Pancreas (tissue), 10 donors: ENCODE results near the gene PNRC2. TPM values are rescaled to one million over a fixed set of nuclear protein-coding genes. Genes with fewer than 3 reads are reported as not detected.
A peak's percentile ranks its signal among the peaks of the same experiment; 100 is the strongest.

Experiments used
- ATAC-seq, 4 donors: fragments of 200-7000 bp; cut with Tn5 transposase; one replicate each; pipeline versions ENCODE4 v1.8.0 to v1.9.1; 2020; ENCODE audit warnings: mild to moderate bottlenecking in 4 of 4, moderate library complexity in 4 of 4
- DNase-seq, 6 donors: peaks; one replicate each; pipeline ENCODE4 v3.0.0-alpha.2; 2020
- FAIRE-seq: peaks from 2 replicates; lab custom pipeline; 2012; peaks lifted over from hg19 to GRCh38; lab: Jason Lieb, UNC
- H3K27ac ChIP-seq, 4 donors: fragments of 200-600 bp; sonication (generic); 1 replicate in 3 of 4; 2 replicates in 1 of 4; pipeline versions ENCODE4 v1.5.0 to v1.8.0; 2020
- H3K27me3 ChIP-seq, 4 donors: fragments of 200-600 bp; one replicate each; pipeline ENCODE4 v1.8.0; 2021
- H3K36me3 ChIP-seq, 3 donors: fragments of 200-600 bp; sonication (generic) in 1 of 3; one replicate each; pipeline versions ENCODE4 v1.5.0 to v1.8.0; 2020 to 2021
- H3K4me1 ChIP-seq, 3 donors: fragments of 200-600 bp; one replicate each; pipeline ENCODE4 v1.8.0; 2021
- H3K4me3 ChIP-seq, 4 donors: fragments of 200-600 bp; sonication (generic) in 2 of 4; one replicate each; pipeline versions ENCODE4 v1.5.0 to v1.8.0; 2020 to 2021
- H3K9me3 ChIP-seq, 4 donors: fragments of 200-600 bp; one replicate each; pipeline ENCODE4 v1.8.0; 2021
- WGBS, 2 donors: extraction: QIAGEN DNeasy Blood & Tissue Kit; methylation state at CpG; one replicate each; pipeline ENCODE4 v1.1.7; 2013; 5-methylcytosine and 5-hydroxymethylcytosine counted together
- intact Hi-C, 3 donors: fragments of 100-400 bp; cut with DNase I; formaldehyde crosslinking; loops; one replicate each; pipeline versions ENCODE4 v1.11.1 to v1.14.2; 2022
- polyA plus RNA-seq, 2 donors: library from polyadenylated mRNA; stranded (reverse); fragments of 200-250 nt; gene quantifications; one replicate each; pipeline ENCODE4 v1.2.3, GENCODE V29; 2013
- total RNA-seq, 6 donors: library from RNA; stranded (reverse); fragmentation: NEBNext Ultra II Directional in 4 of 6; extraction: Animal tissue kit (Norgen Biotek cat#: 25700) in 4 of 6; gene quantifications; one replicate each; pipeline versions ENCODE4 v1.2.1 to v1.2.4, GENCODE V29; 2021 to 2023
- TF ChIP-seq, protein P1 (sequence below), 4 donors: fragments of 200-600 bp; sonication (generic) in 3 of 4; IDR thresholded peaks; one replicate each; pipeline versions ENCODE4 v1.5.0 to v1.8.0; 2021; ENCODE audit warnings: antibody characterized with exemption in 4 of 4
- donor health status: healthy with polysubstance abuse.
- donor health status: DM: no; HTN: no; CAD: no; lungs with moderate emphysema.
- donor health status: DM: no; HTN: no; CAD: no.
- donor health status: control.
- donor health status: control.
- donor health status: Bipolar disorder and iron deficiency.
- donor health status: DM: yes; HTN: yes; CAD: no.
- donor health status: DM: no; HTN: no; CAD: no.
- donor health status: DM: no; HTN: no; CAD: no.
- donor health status: DM: yes; HTN: yes; CAD: no.

PNRC2 gene
- total and polyA plus RNA-seq, 8 donors: 24.3 to 57.4 (median 38.3) TPM

GRCh38 chr1:23913212-23913880, 46.3 kb upstream of the PNRC2 start, which contains the start of gene CNR2:
Gene CNR2, minus strand, starts transcription at chr1:23913362. Its CDS starts 37,745 bp downstream, at chr1:23875617.
- FAIRE-seq: no peak
- intact Hi-C loops: loop anchor here in 1 of 3 donors (10.0 kb wide), 1 partner anchor 139 kb away; the partner anchor contains the start of gene PITHD1

GRCh38 chr1:23914921-23915320, 44.7 kb upstream of the PNRC2 start:
- TF ChIP-seq, protein P1, sequence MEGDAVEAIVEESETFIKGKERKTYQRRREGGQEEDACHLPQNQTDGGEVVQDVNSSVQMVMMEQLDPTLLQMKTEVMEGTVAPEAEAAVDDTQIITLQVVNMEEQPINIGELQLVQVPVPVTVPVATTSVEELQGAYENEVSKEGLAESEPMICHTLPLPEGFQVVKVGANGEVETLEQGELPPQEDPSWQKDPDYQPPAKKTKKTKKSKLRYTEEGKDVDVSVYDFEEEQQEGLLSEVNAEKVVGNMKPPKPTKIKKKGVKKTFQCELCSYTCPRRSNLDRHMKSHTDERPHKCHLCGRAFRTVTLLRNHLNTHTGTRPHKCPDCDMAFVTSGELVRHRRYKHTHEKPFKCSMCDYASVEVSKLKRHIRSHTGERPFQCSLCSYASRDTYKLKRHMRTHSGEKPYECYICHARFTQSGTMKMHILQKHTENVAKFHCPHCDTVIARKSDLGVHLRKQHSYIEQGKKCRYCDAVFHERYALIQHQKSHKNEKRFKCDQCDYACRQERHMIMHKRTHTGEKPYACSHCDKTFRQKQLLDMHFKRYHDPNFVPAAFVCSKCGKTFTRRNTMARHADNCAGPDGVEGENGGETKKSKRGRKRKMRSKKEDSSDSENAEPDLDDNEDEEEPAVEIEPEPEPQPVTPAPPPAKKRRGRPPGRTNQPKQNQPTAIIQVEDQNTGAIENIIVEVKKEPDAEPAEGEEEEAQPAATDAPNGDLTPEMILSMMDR (IDR thresholded peaks at IDR 0.05): no peak
- intact Hi-C loops: loop anchor here in 1 of 3 donors (10.0 kb wide), 1 partner anchor 140 kb away; the partner anchor contains the start of gene PITHD1
- FAIRE-seq (no peak), ATAC-seq (no peak), DNase-seq (no peak)
- 91 to 93% methylated on average over 4 of the region's 4 CpGs for WGBS, 2 donors
- Histone ChIP-seq H3K27me3 (no peaks in the 10 kb centered on the region), H3K4me1 (peaks cover 0 to 3% (median 0%) of the 10 kb centered on the region in 3 donors), H3K27ac (no peak overlapping the region), H3K36me3 (no peaks in the 10 kb centered on the region), H3K9me3 (no peaks in the 10 kb centered on the region), H3K4me3 (no peak overlapping the region)

More at GRCh38 chr1:23913212-23913880, 46.3 kb upstream of the PNRC2 start, which contains the start of gene CNR2:
- ATAC-seq (no peak), DNase-seq (no peak)
- no peaks in the 10 kb centered on the region for H3K27me3 ChIP-seq
- H3K36me3 ChIP-seq: no peaks in the 10 kb centered on the region
- no peak within 1 kb of the TSS for H3K27ac ChIP-seq
- 58 to 70% methylated on average over 7 of the region's 7 CpGs for WGBS, 2 donors
- H3K4me1 ChIP-seq: no peaks in the 10 kb centered on the region
- H3K9me3 ChIP-seq: no peaks in the 10 kb centered on the region
- TF ChIP-seq, protein P1 (IDR thresholded peaks at IDR 0.05): no peak
- no peak within 1 kb of the TSS for H3K4me3 ChIP-seq

DNA sequence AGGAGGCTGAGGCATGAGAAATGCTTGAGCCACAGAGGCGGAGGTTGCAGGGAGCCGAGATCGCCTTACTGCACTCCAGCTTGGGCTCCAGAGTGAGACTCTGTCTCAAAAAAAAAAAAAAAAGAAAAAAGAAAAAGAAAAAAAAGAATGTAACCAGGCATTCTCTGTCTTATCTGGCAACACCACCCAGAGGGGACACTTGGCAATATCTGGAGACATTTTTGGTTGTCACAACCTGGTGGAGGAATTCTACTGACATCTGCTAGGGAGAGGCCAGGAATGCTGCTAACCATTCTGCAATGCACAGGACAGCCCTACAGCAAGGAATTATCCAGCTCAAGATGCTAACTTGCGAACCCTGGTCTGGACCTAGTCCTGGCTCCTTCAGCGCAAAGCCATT, 44.2 kb upstream of the PNRC2 start:
- H3K4me1 ChIP-seq: peaks cover 0 to 8% (median 4%) of the 10 kb centered on the region in 3 donors
- TF ChIP-seq, protein P1 (IDR thresholded peaks at IDR 0.05): no peak
- WGBS, 2 donors: 95 to 97% methylated on average over 5 of the region's 5 CpGs
- no peaks in the 10 kb centered on the region for H3K36me3 ChIP-seq
- H3K4me3 ChIP-seq: no peak overlapping the region
- H3K9me3 ChIP-seq: no peaks in the 10 kb centered on the region
- ATAC-seq (no peak), FAIRE-seq (no peak), DNase-seq (no peak)
- H3K27ac ChIP-seq: no peak overlapping the region
- intact Hi-C loops: loop anchor here in 1 of 3 donors (10.0 kb wide), 1 partner anchor 141 kb away; the partner anchor contains the start of gene PITHD1
- H3K27me3 ChIP-seq: no peaks in the 10 kb centered on the region

GRCh38 chr1:23916209-23917131, 43.2 kb upstream of the PNRC2 start:
- TF ChIP-seq, protein P1 (IDR thresholded peaks at IDR 0.05): peak in 3 of 4 donors; percentile 21 to 31 (median 25)

More at GRCh38 chr1:23916209-23917131, 43.2 kb upstream of the PNRC2 start:
- Histone ChIP-seq H3K36me3 (no peaks in the 10 kb centered on the region), H3K9me3 (no peaks in the 10 kb centered on the region), H3K4me1 (peaks cover 0 to 12% (median 11%) of the 10 kb centered on the region in 3 donors), H3K27ac (no peak overlapping the region), H3K27me3 (no peaks in the 10 kb centered on the region), H3K4me3 (no peak overlapping the region)
- DNase-seq: peak in 5 of 6 donors; percentile 34 to 62 (median 47)
- intact Hi-C loops: loop anchor here in 1 of 3 donors (10.0 kb wide), 1 partner anchor 142 kb away; the partner anchor contains the start of gene PITHD1
- no peak for FAIRE-seq
- ATAC-seq: peak; percentile 60 to 87 (median 80)
- 50 to 55% methylated on average over 12 of the region's 12 CpGs for WGBS, 2 donors
